Measurements from ENCODE around the gene SCNN1B.

Gene SCNN1B

DNA sequence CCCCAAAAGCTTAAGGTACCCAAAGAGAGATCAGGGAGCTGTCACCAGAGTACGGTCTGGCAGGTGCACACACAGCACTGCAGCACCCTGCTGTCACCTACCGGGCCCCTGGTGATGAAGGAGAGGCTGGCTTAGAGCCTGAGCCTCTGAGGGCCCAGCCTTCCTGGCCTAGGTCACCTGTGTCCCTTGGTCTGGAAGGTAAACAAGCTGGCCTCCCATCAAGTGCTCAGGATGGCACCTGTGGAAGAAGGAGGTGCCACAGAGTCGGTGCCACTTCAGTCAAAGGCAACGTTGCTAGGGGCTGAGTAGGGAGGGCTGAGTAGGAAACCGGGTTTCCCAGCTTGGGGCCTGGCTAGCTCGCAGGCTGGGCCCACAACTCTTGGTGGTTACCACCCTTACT lies 80.2 kb downstream of the SCNN1B start:
- DNase-seq: no peak
- H3K27me3 Mint-ChIP-seq (ENCODE audit: low read depth, poor library complexity): peaks cover 6% of the 10 kb centered on the region
- H3K4me1 Mint-ChIP-seq: no peaks in the 10 kb centered on the region
- H3K9me3 Mint-ChIP-seq: no peaks in the 10 kb centered on the region
- H3K27ac Mint-ChIP-seq: no peak overlapping the region
- TF ChIP-seq, protein P1, sequence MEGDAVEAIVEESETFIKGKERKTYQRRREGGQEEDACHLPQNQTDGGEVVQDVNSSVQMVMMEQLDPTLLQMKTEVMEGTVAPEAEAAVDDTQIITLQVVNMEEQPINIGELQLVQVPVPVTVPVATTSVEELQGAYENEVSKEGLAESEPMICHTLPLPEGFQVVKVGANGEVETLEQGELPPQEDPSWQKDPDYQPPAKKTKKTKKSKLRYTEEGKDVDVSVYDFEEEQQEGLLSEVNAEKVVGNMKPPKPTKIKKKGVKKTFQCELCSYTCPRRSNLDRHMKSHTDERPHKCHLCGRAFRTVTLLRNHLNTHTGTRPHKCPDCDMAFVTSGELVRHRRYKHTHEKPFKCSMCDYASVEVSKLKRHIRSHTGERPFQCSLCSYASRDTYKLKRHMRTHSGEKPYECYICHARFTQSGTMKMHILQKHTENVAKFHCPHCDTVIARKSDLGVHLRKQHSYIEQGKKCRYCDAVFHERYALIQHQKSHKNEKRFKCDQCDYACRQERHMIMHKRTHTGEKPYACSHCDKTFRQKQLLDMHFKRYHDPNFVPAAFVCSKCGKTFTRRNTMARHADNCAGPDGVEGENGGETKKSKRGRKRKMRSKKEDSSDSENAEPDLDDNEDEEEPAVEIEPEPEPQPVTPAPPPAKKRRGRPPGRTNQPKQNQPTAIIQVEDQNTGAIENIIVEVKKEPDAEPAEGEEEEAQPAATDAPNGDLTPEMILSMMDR (IDR thresholded peaks at IDR 0.05): no peak
- no peak overlapping the region for H3K4me3 Mint-ChIP-seq
- H3K36me3 Mint-ChIP-seq (ENCODE audit: low read depth): no peaks in the 10 kb centered on the region

DNA sequence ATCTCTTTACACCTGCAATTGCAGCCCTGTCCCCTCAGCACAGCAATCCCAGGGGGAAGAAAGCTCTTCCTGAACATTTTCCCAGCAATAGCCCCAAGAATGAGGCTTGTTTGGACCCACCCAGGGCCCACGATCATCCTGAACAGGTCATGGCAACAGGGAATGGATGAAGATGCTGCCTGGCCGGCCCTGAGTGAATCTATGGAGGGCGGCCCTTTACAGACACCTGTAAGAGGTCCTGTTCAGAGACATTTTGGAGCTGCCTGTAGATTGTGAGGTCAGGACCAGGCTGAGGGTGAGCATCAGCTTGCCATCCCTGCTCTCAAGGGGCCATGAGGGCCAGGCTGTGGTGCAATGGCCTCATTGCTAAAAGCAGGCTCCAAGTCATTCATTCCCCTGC lies 81.8 kb downstream of the SCNN1B start:
- Mint-ChIP-seq H3K4me1 (peaks cover 5% of the 10 kb centered on the region), H3K27me3 (ENCODE audit: low read depth, poor library complexity) (peaks cover 6% of the 10 kb centered on the region), H3K27ac (no peak overlapping the region), H3K36me3 (ENCODE audit: low read depth) (peaks cover 9% of the 10 kb centered on the region), H3K9me3 (no peaks in the 10 kb centered on the region), H3K4me3 (no peak overlapping the region)
- TF ChIP-seq, protein P1 (IDR thresholded peaks at IDR 0.05): no peak
- DNase-seq: no peak

DNA sequence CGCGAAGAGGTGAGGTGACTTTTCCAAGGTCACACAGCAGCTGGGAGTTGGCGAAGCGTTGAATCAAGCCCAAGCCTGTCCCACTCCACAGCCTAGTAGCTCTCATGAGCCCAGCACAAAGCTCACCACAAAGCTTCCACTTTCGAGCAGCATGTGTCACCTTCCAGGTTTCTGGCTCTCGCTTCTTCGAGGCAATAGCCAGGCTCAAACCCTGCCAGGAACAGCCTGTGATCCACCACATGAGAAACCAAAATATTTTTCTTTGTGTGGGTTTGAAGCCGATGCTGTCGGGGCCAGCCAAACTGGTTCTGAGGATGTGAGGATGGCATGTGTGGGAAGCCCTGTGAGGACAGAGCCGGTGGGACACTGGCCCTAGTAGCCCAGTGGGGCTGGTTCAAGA lies 82.8 kb downstream of the SCNN1B start:
- DNase-seq: no peak
- TF ChIP-seq, protein P1 (IDR thresholded peaks at IDR 0.05): no peak
- Mint-ChIP-seq H3K27me3 (ENCODE audit: low read depth, poor library complexity) (peaks cover 6% of the 10 kb centered on the region), H3K36me3 (ENCODE audit: low read depth) (peaks cover 19% of the 10 kb centered on the region), H3K4me1 (peaks cover 10% of the 10 kb centered on the region), H3K4me3 (no peak overlapping the region), H3K27ac (no peak overlapping the region), H3K9me3 (no peaks in the 10 kb centered on the region)

DNA sequence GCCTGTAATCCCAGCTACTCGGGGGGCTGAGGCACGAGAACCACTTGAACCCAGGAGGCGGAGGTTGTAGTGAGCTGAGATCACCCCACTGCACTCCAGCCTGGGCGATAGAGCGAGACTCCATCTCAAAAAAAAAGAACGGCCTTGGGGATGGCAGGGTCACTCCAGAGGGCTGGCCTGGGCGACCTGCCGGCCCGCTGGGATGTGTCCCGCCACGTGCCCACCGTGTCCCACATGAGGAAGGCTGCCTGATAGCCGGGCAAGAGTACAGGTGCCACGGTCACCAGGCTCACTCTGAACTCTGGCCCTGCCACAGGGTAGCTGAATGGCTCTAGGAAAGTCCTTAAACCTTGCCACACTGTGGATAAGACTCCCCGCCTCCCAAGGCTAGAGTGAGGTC lies 83.3 kb downstream of the SCNN1B start:
- H3K9me3 Mint-ChIP-seq: no peaks in the 10 kb centered on the region
- H3K27ac Mint-ChIP-seq: no peak overlapping the region
- peaks cover 21% of the 10 kb centered on the region for H3K36me3 Mint-ChIP-seq (ENCODE audit: low read depth)
- no peak for DNase-seq
- peaks cover 8% of the 10 kb centered on the region for H3K27me3 Mint-ChIP-seq (ENCODE audit: low read depth, poor library complexity)
- peaks cover 10% of the 10 kb centered on the region for H3K4me1 Mint-ChIP-seq
- TF ChIP-seq, protein P1 (IDR thresholded peaks at IDR 0.05): no peak
- no peak overlapping the region for H3K4me3 Mint-ChIP-seq

DNA sequence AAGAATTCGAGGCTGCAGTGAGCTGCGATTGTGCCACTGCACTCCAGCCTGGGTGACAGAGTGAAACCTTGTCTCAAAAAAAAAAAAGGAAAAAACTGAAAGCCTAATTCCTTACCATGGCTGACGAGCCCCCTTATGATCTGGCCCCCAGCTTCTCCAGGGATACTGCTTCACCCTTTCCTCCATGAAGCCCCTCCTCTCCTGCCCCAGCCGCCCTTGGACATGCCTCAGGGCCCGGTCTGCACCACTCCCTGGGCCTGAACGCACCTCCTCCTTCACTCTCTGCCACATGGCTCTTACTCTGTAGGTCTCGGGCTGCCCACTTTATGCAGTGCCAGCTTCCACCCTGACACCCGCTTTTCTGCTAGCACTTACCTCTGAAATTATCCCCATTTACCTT lies 85.6 kb downstream of the SCNN1B start:
- Mint-ChIP-seq H3K9me3 (no peaks in the 10 kb centered on the region), H3K36me3 (ENCODE audit: low read depth) (peaks cover 40% of the 10 kb centered on the region), H3K4me3 (no peak overlapping the region), H3K4me1 (peaks cover 10% of the 10 kb centered on the region), H3K27ac (no peak overlapping the region), H3K27me3 (ENCODE audit: low read depth, poor library complexity) (peaks cover 4% of the 10 kb centered on the region)
- no peak for DNase-seq
- TF ChIP-seq, protein P1 (IDR thresholded peaks at IDR 0.05): no peak

DNA sequence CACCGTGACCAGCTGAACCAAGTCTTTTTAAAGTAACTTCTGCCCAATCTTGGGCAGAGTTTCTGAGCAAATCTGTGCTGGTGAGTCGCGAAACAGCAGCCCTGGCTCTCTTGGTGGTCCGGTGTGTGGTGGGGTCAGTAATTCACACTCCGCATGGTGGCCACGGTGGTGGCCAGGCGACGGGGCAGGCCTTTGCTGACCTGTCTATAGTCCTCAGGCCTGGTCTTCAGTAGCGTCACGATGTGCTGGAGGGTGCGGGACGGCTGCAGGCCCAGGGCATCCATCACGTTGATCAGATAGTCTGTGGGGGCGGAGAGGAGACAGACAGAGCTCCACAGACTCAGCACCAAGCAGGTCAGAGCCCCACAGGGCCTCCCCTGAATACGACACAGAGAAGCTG lies 86.7 kb downstream of the SCNN1B start:
- no peak for DNase-seq
- H3K9me3 Mint-ChIP-seq: no peaks in the 10 kb centered on the region
- H3K36me3 Mint-ChIP-seq (ENCODE audit: low read depth): peaks cover 40% of the 10 kb centered on the region
- H3K4me1 Mint-ChIP-seq: peaks cover 10% of the 10 kb centered on the region
- no peak overlapping the region for H3K4me3 Mint-ChIP-seq
- peak overlapping the region; percentile 40 for H3K27ac Mint-ChIP-seq
- H3K27me3 Mint-ChIP-seq (ENCODE audit: low read depth, poor library complexity): peaks cover 4% of the 10 kb centered on the region
- TF ChIP-seq, protein P1 (IDR thresholded peaks at IDR 0.05): no peak
